ENCODE measurements around the gene CDK6. TPM values are rescaled to one million over a fixed set of nuclear protein-coding genes. Genes with fewer than 3 reads are reported as not detected.

CDK6 gene
- total and polyA plus RNA-seq, 10 of the 15 experiments (the other 5 are each of a cell fraction or from before 2014, with no cell fraction given): 8.0 to 118 (median 45.8) TPM

GRCh38 chr7:92840316-92840715 is 3.9 kb upstream of the CDK6 start:
- no peaks in the 10 kb centered on the region for H3K27me3 ChIP-seq (replicated peaks in 1 of 2; ENCODE audit: control insufficient read depth in 2 of 2, insufficient read depth in 2 of 2, low read length in 1 of 2)
- 47% methylated on average over 5 of the region's 5 CpGs for WGBS (ENCODE audit: insufficient coverage, insufficient replicate concordance, low lambda C conversion rate, missing lambda C conversion rate)
- H2AFZ ChIP-seq (ENCODE audit: control insufficient read depth, low read depth, low read length): no peak overlapping the region
- ChIA-PET CTCF (interaction anchor here (1.3 kb wide), 1 partner anchor 219 kb away, joined by 3 read pairs; no protein-coding TSS in a partner anchor), RAD21 (ENCODE audit: unreplicated experiment) (interaction anchor here (1.5 to 3.1 kb wide), 3 partner anchors 10 to 220 kb away, joined by 3 to 14 read pairs (median 5); no protein-coding TSS in a partner anchor), SMC1A (ENCODE audit: uncharacterized antibody, unreplicated experiment) (interaction anchor here (1.0 to 1.6 kb wide), 3 partner anchors 14 to 148 kb away, joined by 3 to 4 read pairs (median 3); no protein-coding TSS in a partner anchor), POLR2A (no interaction called here)
- in situ Hi-C loops (cut with MboI): no loop called here
- H4K20me1 ChIP-seq (ENCODE audit: control insufficient read depth, insufficient read depth): no peaks in the 10 kb centered on the region
- no peak for TF ChIP-seq SPI1 (IDR thresholded peaks at IDR 0.05; ENCODE audit: borderline replicate concordance, insufficient read depth, low read depth, low read length)
- TF ChIP-seq ESRRA (IDR thresholded peaks at IDR 0.05; ENCODE audit: low read length): no peak
- no peak for TF ChIP-seq ZNF384 (IDR thresholded peaks at IDR 0.05; ENCODE audit: borderline replicate concordance, low read depth, low read length)
- TF ChIP-seq E2F8 (IDR thresholded peaks at IDR 0.05; ENCODE audit: low read depth, partially characterized antibody): no peak
- TF ChIP-seq RB1 (IDR thresholded peaks at IDR 0.05; ENCODE audit: borderline replicate concordance): no peak
- no peak for TF ChIP-seq ZBED1 (IDR thresholded peaks at IDR 0.05; ENCODE audit: borderline replicate concordance)
- no peak for TF ChIP-seq SREBF2 (IDR thresholded peaks at IDR 0.05; ENCODE audit: low read length)
- no peak for TF ChIP-seq ATF2 (IDR thresholded peaks at IDR 0.05; ENCODE audit: low read length)
- no peak for TF ChIP-seq MYB (IDR thresholded peaks at IDR 0.05; ENCODE audit: borderline replicate concordance, low read depth, low read length)
- TF ChIP-seq HSF1 (IDR thresholded peaks at IDR 0.05; ENCODE audit: low read depth, low read length): no peak
- TF ChIP-seq BCL11A (IDR thresholded peaks at IDR 0.05; ENCODE audit: low read depth, low read length): no peak
- no peak for TF ChIP-seq RFX5 (IDR thresholded peaks at IDR 0.05; ENCODE audit: low read depth, low read length)
- TF ChIP-seq ETV6 (conservative IDR thresholded peaks at IDR 0.05 in 1 of 2, IDR thresholded peaks at IDR 0.05 in 1 of 2; ENCODE audit: borderline replicate concordance in 1 of 2, low read depth in 1 of 2): no peak
- intact Hi-C loops (cut with micrococcal nuclease; ENCODE audit: unreplicated experiment): no loop called here
- BruUV-seq (replicated peaks): no TSS peak
- H3K4me2 ChIP-seq (ENCODE audit: control insufficient read depth, insufficient read depth): no peak overlapping the region
- DNase-seq (ENCODE audit: low read depth, low spot score) (no peak), FAIRE-seq (no peak), ATAC-seq (no peak)
- H3K79me2 ChIP-seq (ENCODE audit: control insufficient read depth, insufficient read depth, low read length): peaks cover 8% of the 10 kb centered on the region
- H3K4me3 ChIP-seq: no peak overlapping the region
- no peaks in the 10 kb centered on the region; the same call in 2 of the 3 replicates for H3K9me3 ChIP-seq (replicated peaks; ENCODE audit: control insufficient read depth, insufficient read depth, low read length)
- no peak overlapping the region for H3K9ac ChIP-seq (ENCODE audit: control insufficient read depth, insufficient read depth, low read length)
- no peaks in the 10 kb centered on the region for H3K36me3 ChIP-seq (ENCODE audit: control insufficient read depth in 2 of 2, insufficient read depth in 2 of 2, low read length in 1 of 2)
- H3K4me1 ChIP-seq (ENCODE audit: control insufficient read depth, insufficient read depth, low read length): no peaks in the 10 kb centered on the region
- no peak overlapping the region for H3K27ac ChIP-seq (ENCODE audit: control insufficient read depth, insufficient read depth)

All from GM12878 (cell line).